HG03060 (cell line): ENCODE data around the gene PCDHB6.
"Not testable (repeated sequence)": the region's sequence is repeated elsewhere in the genome, so short reads cannot be mapped to it uniquely, and the experiment has no call there.

ENCODE experiments used
- ATAC-seq: cut with Tn5 transposase; IDR thresholded peaks from one replicate; pipeline ENCODE4 v1.9.1; 2021; ENCODE audit warnings: low read depth, moderate number of reproducible peaks; ENCODE audit not compliant: unreplicated experiment

The PCDHB6 gene

DNA sequence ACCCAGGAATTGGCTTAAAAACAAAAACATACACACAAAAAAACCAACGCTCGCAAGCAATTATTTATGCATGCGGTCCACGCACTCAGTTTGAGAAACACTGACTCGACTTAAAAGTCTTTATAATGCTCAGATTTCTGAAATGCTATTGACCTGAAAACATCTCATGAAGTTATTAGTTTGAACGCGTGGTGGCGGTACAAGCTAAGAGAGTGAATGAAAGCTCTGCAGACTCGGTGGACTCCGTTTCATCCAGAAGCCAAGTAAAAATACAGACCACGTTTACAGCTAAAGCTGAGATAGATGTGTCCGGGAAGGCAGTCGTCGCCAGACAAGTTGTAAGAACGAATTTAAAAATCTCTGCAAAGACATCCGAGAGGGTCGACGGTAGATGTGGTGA is at the start of gene PCDHB6:
Gene PCDHB6, plus strand, starts transcription at position 246 of the 400 bp plus-strand sequence. CDS start 201 bp downstream, outside the sequence.
- no peak for ATAC-seq

- no peak for ATAC-seq
Measured at GRCh38 chr5:141100243-141100805, 49.5 kb upstream of the PCDHB6 start, which contains the start of gene PCDHB3. PCDHB3 (plus strand) TSS chr5:141100473; CDS start chr5:141100650, 177 bp downstream.

GRCh38 chr5:141101059-141101458 is 48.8 kb upstream of the PCDHB6 start:
- no peak for ATAC-seq

- ATAC-seq: not testable (repeated sequence)
Measured at GRCh38 chr5:141102070-141102469, 47.8 kb upstream of the PCDHB6 start.

- ATAC-seq: not testable (repeated sequence)
Measured at GRCh38 chr5:141102471-141102870, 47.4 kb upstream of the PCDHB6 start.

- ATAC-seq: no peak
Measured at GRCh38 chr5:141105350-141105749, 44.5 kb upstream of the PCDHB6 start.

GRCh38 chr5:141119250-141119649 is 30.6 kb upstream of the PCDHB6 start:
- no peak for ATAC-seq

GRCh38 chr5:141121563-141121962 is 28.3 kb upstream of the PCDHB6 start, which contains the start of gene PCDHB4:
PCDHB4 (plus strand) TSS chr5:141121818; CDS start chr5:141121999, 181 bp downstream.
- ATAC-seq: no peak

- no peak for ATAC-seq
Measured at GRCh38 chr5:141121985-141122384, 27.9 kb upstream of the PCDHB6 start.

- not testable (repeated sequence) for ATAC-seq
Measured at GRCh38 chr5:141123396-141124135, 26.3 kb upstream of the PCDHB6 start.

- no peak for ATAC-seq
Measured at GRCh38 chr5:141127305-141127704, 22.6 kb upstream of the PCDHB6 start.

DNA sequence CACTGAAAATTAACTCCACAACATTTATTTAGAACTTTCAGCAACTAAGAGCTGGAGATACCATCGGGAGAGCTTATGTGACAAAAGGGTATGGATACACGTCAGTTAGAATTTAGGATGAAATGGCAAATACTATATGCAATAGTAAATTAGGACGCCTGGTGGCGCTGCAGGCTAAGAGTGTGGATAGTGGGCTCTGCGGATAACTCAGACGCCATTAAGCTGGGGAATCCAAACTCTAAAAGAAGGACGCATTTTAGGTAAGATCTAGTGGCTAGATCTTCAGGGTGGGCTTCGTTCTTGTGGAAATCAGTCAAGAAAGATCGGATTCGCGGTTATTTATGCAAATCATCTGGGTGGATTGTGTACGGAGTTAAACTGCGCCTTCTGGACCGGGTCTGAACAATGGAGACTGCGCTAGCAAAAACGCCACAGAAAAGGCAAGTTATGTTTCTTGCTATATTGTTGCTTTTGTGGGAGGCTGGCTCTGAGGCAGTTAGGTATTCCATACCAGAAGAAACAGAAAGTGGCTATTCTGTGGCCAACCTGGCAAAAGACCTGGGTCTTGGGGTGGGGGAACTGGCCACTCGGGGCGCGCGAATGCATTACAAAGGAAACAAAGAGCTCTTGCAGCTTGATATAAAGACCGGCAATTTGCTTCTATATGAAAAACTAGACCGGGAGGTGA is 14.7 kb upstream of the PCDHB6 start, which contains the start of gene PCDHB5:
Gene PCDHB5, plus strand, starts transcription at position 177 of the 688 bp plus-strand sequence. Its CDS starts 229 bp downstream, at position 406.
- ATAC-seq: no peak

DNA sequence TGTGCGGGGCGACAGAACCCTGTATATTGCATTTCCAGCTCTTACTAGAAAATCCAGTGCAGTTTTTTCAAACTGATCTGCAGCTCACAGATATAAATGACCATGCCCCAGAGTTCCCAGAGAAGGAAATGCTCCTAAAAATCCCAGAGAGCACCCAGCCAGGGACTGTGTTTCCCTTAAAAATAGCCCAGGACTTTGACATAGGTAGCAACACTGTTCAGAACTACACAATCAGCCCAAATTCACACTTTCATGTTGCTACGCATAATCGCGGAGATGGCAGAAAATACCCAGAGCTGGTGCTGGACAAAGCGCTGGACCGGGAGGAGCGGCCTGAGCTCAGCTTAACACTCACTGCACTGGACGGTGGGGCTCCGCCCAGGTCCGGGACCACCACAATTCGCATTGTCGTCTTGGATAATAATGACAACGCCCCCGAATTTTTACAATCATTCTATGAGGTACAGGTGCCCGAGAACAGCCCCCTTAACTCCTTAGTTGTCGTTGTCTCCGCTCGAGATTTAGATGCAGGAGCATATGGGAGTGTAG is 14.1 kb upstream of the PCDHB6 start:
- ATAC-seq: no peak

GRCh38 chr5:141137346-141137745 is 12.5 kb upstream of the PCDHB6 start:
- not testable (repeated sequence) for ATAC-seq

- no peak for ATAC-seq
Measured at GRCh38 chr5:141150224-141150992, 551 bp downstream of the PCDHB6 start.

GRCh38 chr5:141150993-141151325 is 1.1 kb downstream of the PCDHB6 start:
- no peak for ATAC-seq

- ATAC-seq: not testable (repeated sequence)
Measured at GRCh38 chr5:141151632-141152031, 1.8 kb downstream of the PCDHB6 start.

DNA sequence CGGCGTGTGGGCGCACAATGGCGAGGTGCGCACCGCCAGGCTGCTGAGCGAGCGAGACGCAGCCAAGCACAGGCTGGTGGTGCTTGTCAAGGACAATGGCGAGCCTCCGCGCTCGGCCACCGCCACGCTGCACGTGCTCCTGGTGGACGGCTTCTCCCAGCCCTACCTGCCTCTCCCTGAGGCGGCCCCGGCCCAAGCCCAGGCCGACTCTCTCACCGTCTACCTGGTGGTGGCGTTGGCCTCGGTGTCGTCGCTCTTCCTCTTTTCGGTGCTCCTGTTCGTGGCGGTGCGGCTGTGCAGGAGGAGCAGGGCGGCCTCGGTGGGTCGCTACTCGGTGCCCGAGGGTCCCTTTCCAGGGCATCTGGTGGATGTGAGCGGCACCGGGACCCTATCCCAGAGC is 2.2 kb downstream of the PCDHB6 start:
- not testable (repeated sequence) for ATAC-seq

- ATAC-seq: no peak
Measured at GRCh38 chr5:141155540-141156374, 5.9 kb downstream of the PCDHB6 start.
